CD4-positive, alpha-beta memory T cell (primary cell): Measurements from ENCODE around the gene FNBP1. TPM values are rescaled to one million over a fixed set of nuclear protein-coding genes. Genes with fewer than 3 reads are reported as not detected.
A peak's percentile ranks its signal among the peaks of the same experiment; 100 is the strongest.

ENCODE experiments used
- CTCF ChIA-PET: fragments of 350-600 bp; sonication (Branson Sonifier 250); formaldehyde crosslinking; loops from one replicate; lab custom pipeline; 2021; ENCODE audit warnings: inconsistent platforms; ENCODE audit not compliant: partially characterized antibody; lab: Charles Lee
- POLR2A ChIA-PET: fragments of 350-600 bp; sonication (Branson Sonifier 250); formaldehyde crosslinking; loops from one replicate; lab custom pipeline; 2021; ENCODE audit not compliant: partially characterized antibody; lab: Charles Lee
- DNase-seq, 5 donors: peaks; one replicate each; pipeline versions ENCODE4 v3.0.0 to v3.0.0-alpha.2; 2020 to 2022; ENCODE audit warnings: mixed read lengths in 1 of 5
- H3K27ac ChIP-seq: one replicate; pipeline ENCODE4 v1.7.0; 2013; ENCODE audit warnings: low read depth, low read length
- H3K27me3 ChIP-seq: 2 replicates; pipeline ENCODE4 v1.7.0; 2013; ENCODE audit warnings: mild to moderate bottlenecking, low read length, moderate library complexity; ENCODE audit not compliant: insufficient read depth
- H3K36me3 ChIP-seq: 2 replicates; pipeline ENCODE4 v1.7.0; 2013; ENCODE audit warnings: mild to moderate bottlenecking, low read length, moderate library complexity; ENCODE audit not compliant: insufficient read depth
- H3K4me1 ChIP-seq: 2 replicates; pipeline ENCODE4 v1.7.0; 2013; ENCODE audit warnings: mild to moderate bottlenecking, low read length, moderate library complexity; ENCODE audit not compliant: insufficient read depth
- H3K4me3 ChIP-seq, 2 donors: one replicate each; pipeline ENCODE4 v1.7.0; 2013; ENCODE audit warnings: low read length in 2 of 2, mild to moderate bottlenecking in 1 of 2
- H3K9me3 ChIP-seq, 2 donors: one replicate each; pipeline ENCODE4 v1.7.0; 2013; ENCODE audit warnings: low read length in 2 of 2, control low read depth in 1 of 2; ENCODE audit not compliant: control insufficient read depth in 1 of 2
- H3K27ac Mint-ChIP-seq, 7 donors: one replicate each; pipeline ENCODE4 v1.8.0; 2020 to 2021; ENCODE audit warnings: mixed read lengths in 7 of 7, mild to moderate bottlenecking in 6 of 7, inconsistent platforms in 3 of 7, moderate library complexity in 3 of 7
- H3K27me3 Mint-ChIP-seq, 2 donors: one replicate each; pipeline ENCODE4 v1.8.0; 2020 to 2021; ENCODE audit warnings: mixed read lengths in 2 of 2
- H3K36me3 Mint-ChIP-seq, 2 donors: one replicate each; pipeline ENCODE4 v1.8.0; 2020 to 2021; ENCODE audit warnings: mixed read lengths in 2 of 2, inconsistent platforms in 1 of 2, mild to moderate bottlenecking in 1 of 2
- H3K4me1 Mint-ChIP-seq, 4 donors: one replicate each; pipeline ENCODE4 v1.8.0; 2020 to 2021; ENCODE audit warnings: mixed read lengths in 4 of 4, mild to moderate bottlenecking in 1 of 4
- H3K4me3 Mint-ChIP-seq, 8 donors: one replicate each; pipeline ENCODE4 v1.8.0; 2020 to 2021; ENCODE audit warnings: mixed read lengths in 8 of 8, mild to moderate bottlenecking in 7 of 8, moderate library complexity in 6 of 8, inconsistent platforms in 3 of 8
- H3K9me3 Mint-ChIP-seq, 8 donors: one replicate each; pipeline ENCODE4 v1.8.0; 2020 to 2021; ENCODE audit warnings: mixed read lengths in 8 of 8, mild to moderate bottlenecking in 5 of 8, inconsistent platforms in 3 of 8, moderate library complexity in 1 of 8
- intact Hi-C: fragments of 100-400 bp; cut with micrococcal nuclease; formaldehyde crosslinking; loops from one replicate; pipeline ENCODE4 v1.15.1; 2023
- polyA plus RNA-seq, 2 donors: library from polyadenylated mRNA; unstranded; fragments of 300-500 nt; fragmentation: Illumina TruSeq; gene quantifications; one replicate each; pipeline ENCODE4 v1.2.3, GENCODE V29; 2021
- total RNA-seq, 2 experiments: library from RNA; stranded (reverse); gene quantifications; one replicate each; pipeline ENCODE4 v1.2.3, GENCODE V29; 2021

FNBP1 gene
- total and polyA plus RNA-seq, 4 experiments from 2014 or later, result 143 to 202 (median 181) TPM

GRCh38 chr9:129854588-129855110, 188.3 kb downstream of the FNBP1 start:
- Mint-ChIP-seq H3K27me3 (no peaks in the 10 kb centered on the region), H3K4me3 (peak overlapping the region in 7 of 8 donors; percentile 1 to 70 (median 53)), H3K27ac (peak overlapping the region; percentile 2 to 93 (median 73)), H3K36me3 (peaks cover 63 to 77% of the 10 kb centered on the region in 2 donors), H3K4me1 (peaks cover 28 to 44% (median 34%) of the 10 kb centered on the region in 4 donors), H3K9me3 (no peaks in the 10 kb centered on the region)
- H3K36me3 ChIP-seq, result peaks cover 76% of the 10 kb centered on the region
- ChIA-PET CTCF (no interaction called here), POLR2A (interaction anchor here (0.9 to 2.0 kb wide), 5 partner anchors 8 to 20 kb away, joined by 3 to 5 read pairs (median 4); partner anchors contain the start of gene USP20)
- no peak for DNase-seq
- H3K27ac ChIP-seq, result no peak overlapping the region
- H3K27me3 ChIP-seq, result no peaks in the 10 kb centered on the region
- H3K4me3 ChIP-seq, result no peak overlapping the region
- intact Hi-C loops, result no loop called here
- no peaks in the 10 kb centered on the region for H3K9me3 ChIP-seq
- H3K4me1 ChIP-seq, result peaks cover 19% of the 10 kb centered on the region

DNA sequence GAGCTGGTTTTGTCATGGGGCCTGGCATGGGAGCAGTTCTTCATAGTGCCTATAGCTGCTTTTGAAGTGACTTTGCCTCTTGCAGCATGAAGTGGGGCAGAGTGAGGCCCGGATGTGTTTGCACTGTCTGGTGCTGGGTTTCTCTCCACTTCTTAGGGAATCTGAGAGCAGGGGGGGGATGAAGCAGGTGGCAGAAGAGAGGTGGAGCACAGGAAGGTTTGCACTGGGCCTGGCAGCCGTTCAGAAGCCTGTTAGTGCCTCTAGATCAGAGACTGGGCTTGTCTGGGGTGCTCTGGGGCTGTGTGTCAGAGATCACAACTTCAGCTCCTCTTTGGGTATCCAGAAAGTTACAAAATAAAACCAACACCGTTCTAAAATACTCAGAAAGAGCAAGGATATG, 189.4 kb downstream of the FNBP1 start:
- no peaks in the 10 kb centered on the region for H3K9me3 Mint-ChIP-seq
- peaks cover 18% of the 10 kb centered on the region for H3K4me1 ChIP-seq
- DNase-seq, result no peak
- H3K27ac ChIP-seq, result no peak overlapping the region
- peaks cover 75% of the 10 kb centered on the region for H3K36me3 ChIP-seq
- POLR2A ChIA-PET, result interaction anchor here (0.5 to 1.4 kb wide), 4 partner anchors 9 to 154 kb away, joined by 3 to 5 read pairs (median 4); no protein-coding TSS in a partner anchor
- H3K4me3 ChIP-seq, result no peak overlapping the region
- no peaks in the 10 kb centered on the region for H3K9me3 ChIP-seq
- intact Hi-C loops, result no loop called here
- H3K4me1 Mint-ChIP-seq, result peaks cover 26 to 44% (median 33%) of the 10 kb centered on the region in 4 donors
- no peaks in the 10 kb centered on the region for H3K27me3 Mint-ChIP-seq
- H3K27ac Mint-ChIP-seq, result peak overlapping the region in 4 of 7 donors; percentile 2 to 79 (median 30)
- H3K36me3 Mint-ChIP-seq, result peaks cover 63 to 76% of the 10 kb centered on the region in 2 donors
- peak overlapping the region in 2 of 8 donors; percentile 22 to 28 for H3K4me3 Mint-ChIP-seq
- no peaks in the 10 kb centered on the region for H3K27me3 ChIP-seq
- CTCF ChIA-PET, result interaction anchor here (0.9 kb wide), 1 partner anchor 127 kb away, joined by 3 read pairs; no protein-coding TSS in a partner anchor

DNA sequence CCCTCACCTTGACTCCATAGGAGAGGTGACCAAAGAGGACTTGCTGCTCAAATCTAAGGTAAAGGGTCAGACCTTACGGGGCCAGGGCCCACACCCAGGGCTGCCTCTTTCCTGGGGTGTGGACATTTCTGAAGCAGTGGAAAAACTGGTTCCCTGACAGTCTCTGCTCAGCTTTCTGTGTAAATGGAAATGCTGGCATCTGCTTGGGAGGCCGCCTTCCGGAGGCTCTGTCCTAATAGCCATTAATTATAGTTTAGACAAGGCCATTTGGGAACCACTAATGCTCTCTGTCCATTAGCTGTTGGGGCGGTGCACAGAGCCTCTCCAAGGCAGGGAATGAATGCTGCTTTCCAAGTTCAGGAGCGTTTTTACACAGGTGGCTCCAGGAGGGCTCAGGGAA, 190.4 kb downstream of the FNBP1 start:
- Mint-ChIP-seq H3K27ac (peak overlapping the region in 2 of 7 donors; percentile 13 to 56), H3K4me1 (peaks cover 25 to 48% (median 33%) of the 10 kb centered on the region in 4 donors), H3K27me3 (no peaks in the 10 kb centered on the region), H3K9me3 (no peaks in the 10 kb centered on the region), H3K4me3 (no peak overlapping the region), H3K36me3 (peaks cover 58 to 73% of the 10 kb centered on the region in 2 donors)
- intact Hi-C loops, result no loop called here
- Histone ChIP-seq H3K9me3 (no peaks in the 10 kb centered on the region), H3K36me3 (peaks cover 65% of the 10 kb centered on the region), H3K27ac (no peak overlapping the region), H3K4me3 (no peak overlapping the region), H3K4me1 (peaks cover 18% of the 10 kb centered on the region), H3K27me3 (no peaks in the 10 kb centered on the region)
- DNase-seq, result no peak
- ChIA-PET CTCF (interaction anchor here (0.9 kb wide), 1 partner anchor 126 kb away, joined by 3 read pairs; no protein-coding TSS in a partner anchor), POLR2A (interaction anchor here (1.2 to 1.4 kb wide), 2 partner anchors 14 to 17 kb away, joined by 3 read pairs; no protein-coding TSS in a partner anchor)

- H3K9me3 Mint-ChIP-seq, result no peaks in the 10 kb centered on the region
- peaks cover 27 to 45% (median 33%) of the 10 kb centered on the region in 4 donors for H3K4me1 Mint-ChIP-seq
- intact Hi-C loops, result no loop called here
- Histone ChIP-seq H3K9me3 (no peaks in the 10 kb centered on the region), H3K27ac (no peak overlapping the region), H3K27me3 (no peaks in the 10 kb centered on the region), H3K4me1 (peaks cover 21% of the 10 kb centered on the region), H3K4me3 (no peak overlapping the region), H3K36me3 (peaks cover 58% of the 10 kb centered on the region)
- ChIA-PET CTCF (no interaction called here), POLR2A (interaction anchor here (1.2 to 1.4 kb wide), 3 partner anchors 11 to 18 kb away, joined by 3 to 6 read pairs (median 3); no protein-coding TSS in a partner anchor)
- H3K36me3 Mint-ChIP-seq, result peaks cover 55 to 69% of the 10 kb centered on the region in 2 donors
- DNase-seq, result no peak
- no peak overlapping the region for H3K4me3 Mint-ChIP-seq
- H3K27ac Mint-ChIP-seq, result peak overlapping the region in 2 of 7 donors; percentile 68 to 69
- H3K27me3 Mint-ChIP-seq, result no peaks in the 10 kb centered on the region
These were observed 191.2 kb downstream of the FNBP1 start for GRCh38 chr9:129851821-129852220.

- peaks cover 50% of the 10 kb centered on the region for H3K36me3 ChIP-seq
- peaks cover 23% of the 10 kb centered on the region for H3K4me1 ChIP-seq
- peaks cover 47 to 64% of the 10 kb centered on the region in 2 donors for H3K36me3 Mint-ChIP-seq
- no peaks in the 10 kb centered on the region for H3K27me3 ChIP-seq
- CTCF ChIA-PET, result no interaction called here
- no peak overlapping the region for H3K4me3 Mint-ChIP-seq
- peaks cover 27 to 45% (median 35%) of the 10 kb centered on the region in 4 donors for H3K4me1 Mint-ChIP-seq
- no peaks in the 10 kb centered on the region for H3K9me3 ChIP-seq
- no peak overlapping the region for H3K4me3 ChIP-seq
- no peak for DNase-seq
- no peak overlapping the region for H3K27ac ChIP-seq
- H3K9me3 Mint-ChIP-seq, result no peaks in the 10 kb centered on the region
- POLR2A ChIA-PET, result interaction anchor here (0.6 to 1.4 kb wide), 4 partner anchors 12 to 33 kb away, joined by 3 to 6 read pairs (median 4); no protein-coding TSS in a partner anchor
- peak overlapping the region in 2 of 7 donors; percentile 25 to 36 for H3K27ac Mint-ChIP-seq
- no peaks in the 10 kb centered on the region for H3K27me3 Mint-ChIP-seq
- intact Hi-C loops, result no loop called here
These were observed 192.0 kb downstream of the FNBP1 start for GRCh38 chr9:129850821-129851550.

GRCh38 chr9:129849901-129850300, 193.1 kb downstream of the FNBP1 start:
- no peaks in the 10 kb centered on the region for H3K27me3 ChIP-seq
- intact Hi-C loops, result no loop called here
- H3K36me3 Mint-ChIP-seq, result peaks cover 39 to 57% of the 10 kb centered on the region in 2 donors
- no peaks in the 10 kb centered on the region for H3K27me3 Mint-ChIP-seq
- H3K27ac Mint-ChIP-seq, result peak overlapping the region in 4 of 7 donors; percentile 2 to 57 (median 30)
- CTCF ChIA-PET, result interaction anchor here (1.4 kb wide), 1 partner anchor 35 kb away, joined by 3 read pairs; no protein-coding TSS in a partner anchor
- H3K4me3 ChIP-seq, result no peak overlapping the region
- H3K4me1 Mint-ChIP-seq, result peaks cover 29 to 48% (median 40%) of the 10 kb centered on the region in 4 donors
- H3K9me3 Mint-ChIP-seq, result no peaks in the 10 kb centered on the region
- POLR2A ChIA-PET, result no interaction called here
- no peak for DNase-seq
- no peak overlapping the region for H3K27ac ChIP-seq
- H3K4me3 Mint-ChIP-seq, result no peak overlapping the region
- no peaks in the 10 kb centered on the region for H3K9me3 ChIP-seq
- H3K4me1 ChIP-seq, result peaks cover 32% of the 10 kb centered on the region
- H3K36me3 ChIP-seq, result peaks cover 43% of the 10 kb centered on the region
